ENCODE measurements around the gene DALRD3. TPM values are rescaled to one million over a fixed set of nuclear protein-coding genes. Genes with fewer than 3 reads are reported as not detected.

The DALRD3 gene
- total RNA-seq, 1 donor from 2014 or later = 64.5 TPM

DNA sequence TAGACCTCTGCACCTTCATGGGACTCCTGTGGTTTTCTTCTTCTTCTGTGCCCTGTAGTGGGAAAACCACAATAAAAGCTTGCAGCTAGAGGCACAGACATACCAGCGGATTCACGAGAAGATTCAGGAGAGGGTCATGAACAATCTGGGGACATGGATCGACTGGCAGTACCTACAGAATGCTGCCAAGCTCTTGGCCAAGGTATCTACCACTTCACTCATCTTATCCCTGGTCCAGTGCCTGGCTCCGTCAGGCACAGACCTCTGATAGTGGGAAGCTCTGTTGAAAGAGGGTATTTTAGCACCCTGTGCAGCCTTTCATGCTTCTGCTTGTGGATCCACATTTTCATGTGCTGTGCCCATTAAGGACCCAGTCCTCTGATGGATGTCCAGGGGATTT, 38.1 kb downstream of the DALRD3 start:
- no peak for DNase-seq (ENCODE audit: low read depth)

DNA sequence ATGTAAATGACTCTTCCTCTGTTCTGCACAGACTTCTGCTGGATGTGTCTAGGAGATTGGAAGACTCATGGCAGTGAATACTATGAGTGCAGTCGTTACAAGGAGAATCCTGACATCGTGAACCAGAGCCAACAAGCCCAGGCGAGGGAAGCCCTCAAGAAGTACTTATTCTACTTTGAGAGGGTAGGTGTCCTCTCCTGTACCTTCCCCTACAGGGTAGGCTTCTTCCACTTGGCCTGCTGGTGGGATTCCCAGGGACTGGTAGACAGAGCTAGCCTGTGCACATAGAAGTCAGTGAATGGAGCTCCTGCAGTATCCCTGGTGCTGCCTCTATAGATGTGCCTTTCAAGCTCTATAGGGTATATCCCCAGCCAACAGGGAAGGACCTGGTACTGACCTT, 38.9 kb downstream of the DALRD3 start:
- DNase-seq (ENCODE audit: low read depth) = no peak

GRCh38 chr3:48974076-48974864, 44.1 kb downstream of the DALRD3 start:
- no peak for DNase-seq (ENCODE audit: low read depth)

GRCh38 chr3:48970586-48970985, 47.8 kb downstream of the DALRD3 start:
- no peak for DNase-seq (ENCODE audit: low read depth)

GRCh38 chr3:48966876-48967361, 51.5 kb downstream of the DALRD3 start:
- no peak for DNase-seq (ENCODE audit: low read depth)

DNA sequence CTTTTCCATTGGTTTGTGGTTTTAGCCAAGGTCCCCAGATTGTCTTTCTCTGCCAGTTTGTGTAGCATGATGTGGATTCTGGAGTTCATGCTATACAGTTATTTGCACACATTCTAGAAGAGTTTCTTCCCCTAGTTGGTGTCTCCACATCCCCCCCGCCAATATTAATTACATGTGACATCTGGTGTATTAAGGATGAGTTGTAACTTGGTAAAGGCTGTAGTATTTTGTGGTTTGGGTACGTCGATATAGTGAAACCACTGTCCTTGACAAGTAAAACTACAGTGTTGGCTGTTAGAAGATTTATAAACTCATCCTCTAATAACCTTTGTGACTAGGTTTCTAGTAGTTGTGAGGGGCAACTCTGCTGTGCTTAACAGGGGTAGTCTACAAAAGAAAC, 52.0 kb downstream of the DALRD3 start:
- DNase-seq (ENCODE audit: low read depth) = no peak

Other genes with a start within 250 kb of the DALRD3 start
- gene PRKAR2A, start 170.7 kb downstream of the DALRD3 start, total RNA-seq = 33.5 and 44.5 TPM in 2 replicates
- 22.4 and 23.4 TPM in 2 replicates for gene SLC25A20, start 119.7 kb downstream of the DALRD3 start, total RNA-seq
- gene ARIH2, start 99.7 kb downstream of the DALRD3 start, total RNA-seq = 63.2 and 79.8 TPM in 2 replicates
- gene P4HTM, start 28.3 kb downstream of the DALRD3 start, total RNA-seq = 22.7 and 47.1 TPM in 2 replicates
- 69.8 and 134 TPM in 2 replicates for gene WDR6, start 11.2 kb downstream of the DALRD3 start, total RNA-seq
- 50.5 and 66.9 TPM in 2 replicates for gene NDUFAF3, start 3.5 kb upstream of the DALRD3 start, total RNA-seq
- 135 and 218 TPM in 2 replicates for gene IMPDH2, start 10.8 kb upstream of the DALRD3 start, total RNA-seq
- gene QRICH1, start 75.5 kb upstream of the DALRD3 start, total RNA-seq = 55.3 and 94.3 TPM in 2 replicates
- 316 and 381 TPM in 2 replicates for gene QARS1, start 86.2 kb upstream of the DALRD3 start, total RNA-seq
- gene USP19, start 102.2 kb upstream of the DALRD3 start, total RNA-seq = 39.2 and 68.0 TPM in 2 replicates
- gene LAMB2, start 114.5 kb upstream of the DALRD3 start, total RNA-seq = 262 and 645 TPM in 2 replicates
- gene CCDC71, start 147.8 kb upstream of the DALRD3 start, total RNA-seq = 15.1 and 28.7 TPM in 2 replicates
- gene KLHDC8B, start 153.0 kb upstream of the DALRD3 start, total RNA-seq = 20.1 and 26.6 TPM in 2 replicates